ENCODE measurements around the gene GRM1. TPM values are rescaled to one million over a fixed set of nuclear protein-coding genes. Genes with fewer than 3 reads are reported as not detected.

GRM1 gene
- total and polyA plus RNA-seq, 2 experiments from 2014 or later = 0.29 to 0.63 TPM

GRCh38 chr6:146301764-146302163, 272.9 kb downstream of the GRM1 start:
- TF ChIP-seq CREB1 (CRISPR knock-in tag; IDR thresholded peaks at IDR 0.05; ENCODE audit: low read depth) (no peak), ZNF462 (CRISPR knock-in tag; IDR thresholded peaks at IDR 0.05) (no peak), JUNB (IDR thresholded peaks at IDR 0.05; ENCODE audit: unreplicated experiment) (no peak), EZH2phosphoT487 (IDR thresholded peaks at IDR 0.05; ENCODE audit: unreplicated experiment) (no peak), EZH2 (IDR thresholded peaks at IDR 0.05; ENCODE audit: low read depth, unreplicated experiment) (no peak), ETS1 (IDR thresholded peaks at IDR 0.05) (no peak), REST (IDR thresholded peaks at IDR 0.05; ENCODE audit: unreplicated experiment) (no peak), NANOG (IDR thresholded peaks at IDR 0.05; ENCODE audit: borderline replicate concordance) (no peak), ZNF114 (CRISPR knock-in tag; IDR thresholded peaks at IDR 0.05) (no peak), POLR2AphosphoS5 (IDR thresholded peaks at IDR 0.05; ENCODE audit: low read depth) (no peak), ZNF331 (CRISPR knock-in tag; IDR thresholded peaks at IDR 0.05; ENCODE audit: low read depth) (no peak), CTCF (conservative IDR thresholded peaks at IDR 0.05; ENCODE audit: low read depth in 2 of 2) (no peak), STAT1 (IDR thresholded peaks at IDR 0.05; ENCODE audit: unreplicated experiment) (no peak)
- Mint-ChIP-seq H3K36me3 (ENCODE audit: low read depth) (no peaks in the 10 kb centered on the region), H3K4me1 (peaks cover 11% of the 10 kb centered on the region), H3K4me3 (no peak overlapping the region), H3K27ac (no peak overlapping the region), H3K27me3 (ENCODE audit: insufficient read depth, low read depth, poor library complexity) (peaks cover 4% of the 10 kb centered on the region), H3K9me3 (no peaks in the 10 kb centered on the region)
- H4K20me1 ChIP-seq (replicated peaks; ENCODE audit: insufficient read depth) = no peaks in the 10 kb centered on the region
- H3K27me3 ChIP-seq (ENCODE audit: insufficient read depth) = no peaks in the 10 kb centered on the region
- no peak overlapping the region for H3K27ac ChIP-seq (ENCODE audit: low read depth)
- no peaks in the 10 kb centered on the region for H3K79me2 ChIP-seq (replicated peaks; ENCODE audit: insufficient read depth)
- H3K4me3 ChIP-seq = no peak overlapping the region
- ATAC-seq = no peak
- no peaks in the 10 kb centered on the region for H3F3A ChIP-seq (replicated peaks; ENCODE audit: low read depth)
- H3K9me2 ChIP-seq (ENCODE audit: insufficient read depth) = no peaks in the 10 kb centered on the region
- DNase-seq (ENCODE audit: low spot score) = no peak
- H3K4me1 ChIP-seq (ENCODE audit: insufficient read depth) = peaks cover 8% of the 10 kb centered on the region; the same call in 1 of the 2 replicates
- H3K36me3 ChIP-seq (ENCODE audit: insufficient read depth) = no peaks in the 10 kb centered on the region
- H3K4me2 ChIP-seq = no peak overlapping the region
- no peak overlapping the region for H2AFZ ChIP-seq
